ENCODE measurements around the gene GPR12. TPM values are rescaled to one million over a fixed set of nuclear protein-coding genes. Genes with fewer than 3 reads are reported as not detected.
A peak's percentile ranks its signal among the peaks of the same experiment; 100 is the strongest.
"Not testable (repeated sequence)": the region's sequence is repeated elsewhere in the genome, so short reads cannot be mapped to it uniquely, and the experiment has no call there.

GPR12 gene
- total RNA-seq, 1 donor from 2014 or later = not detected

DNA sequence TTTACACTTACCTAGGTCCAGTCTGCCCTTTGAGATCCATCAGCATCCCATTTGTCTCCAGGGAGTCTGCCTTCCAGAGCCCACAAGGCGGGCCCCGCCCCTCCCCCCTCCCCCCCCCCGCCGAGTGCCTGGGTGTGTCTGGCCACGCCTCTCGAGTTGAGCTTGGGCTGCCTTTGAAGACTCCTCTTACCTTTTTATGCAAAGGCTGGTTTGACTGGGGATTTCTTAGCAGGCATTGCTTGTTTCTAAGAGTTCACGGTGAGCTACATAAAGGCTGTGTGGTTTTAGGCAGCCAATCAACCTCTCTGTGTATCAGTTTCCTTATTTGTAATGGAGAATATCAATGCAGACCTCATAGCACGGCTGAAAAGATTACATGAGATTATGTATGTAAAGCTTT, 11.3 kb downstream of the GPR12 start:
- DNase-seq (ENCODE audit: low read depth) = no peak

DNA sequence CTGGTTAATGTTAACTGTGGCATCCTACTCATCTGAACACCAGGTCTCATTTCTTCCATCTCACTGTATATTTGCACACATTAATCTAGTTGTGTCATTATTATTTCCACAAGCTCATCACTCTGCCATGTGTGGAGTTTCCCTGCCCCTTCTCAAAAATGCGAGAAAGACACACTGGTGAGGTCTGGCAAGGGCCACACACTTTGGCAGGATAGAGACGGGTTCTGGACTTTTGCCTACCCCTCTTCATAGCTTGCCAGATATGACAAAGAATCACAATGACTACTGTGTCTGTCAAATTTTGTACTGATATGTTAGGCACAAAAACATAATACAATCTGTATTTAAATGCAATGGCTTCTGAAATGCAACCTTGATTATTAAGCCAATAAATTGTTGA, 12.9 kb downstream of the GPR12 start:
- no peak for DNase-seq (ENCODE audit: low read depth)

DNA sequence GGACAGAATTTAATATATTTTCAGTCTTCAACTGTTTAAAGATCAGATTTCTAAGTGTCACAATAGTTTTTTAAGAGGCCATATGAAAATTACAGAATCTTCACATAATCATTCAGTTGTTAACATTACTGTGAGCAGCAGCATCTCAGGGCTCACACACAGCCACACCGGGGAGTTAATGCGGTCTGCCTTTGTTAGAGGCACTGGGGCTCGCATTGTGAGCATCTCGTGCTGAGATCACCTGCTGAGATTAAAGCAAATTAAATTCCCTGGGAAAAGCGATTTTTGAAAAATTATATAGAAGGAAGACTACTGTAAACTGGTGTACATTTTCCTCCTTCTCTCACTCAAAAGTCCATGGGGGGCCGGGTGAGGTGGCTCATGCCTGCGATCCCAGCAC, 16.6 kb downstream of the GPR12 start:
- DNase-seq (ENCODE audit: low read depth) = no peak

DNA sequence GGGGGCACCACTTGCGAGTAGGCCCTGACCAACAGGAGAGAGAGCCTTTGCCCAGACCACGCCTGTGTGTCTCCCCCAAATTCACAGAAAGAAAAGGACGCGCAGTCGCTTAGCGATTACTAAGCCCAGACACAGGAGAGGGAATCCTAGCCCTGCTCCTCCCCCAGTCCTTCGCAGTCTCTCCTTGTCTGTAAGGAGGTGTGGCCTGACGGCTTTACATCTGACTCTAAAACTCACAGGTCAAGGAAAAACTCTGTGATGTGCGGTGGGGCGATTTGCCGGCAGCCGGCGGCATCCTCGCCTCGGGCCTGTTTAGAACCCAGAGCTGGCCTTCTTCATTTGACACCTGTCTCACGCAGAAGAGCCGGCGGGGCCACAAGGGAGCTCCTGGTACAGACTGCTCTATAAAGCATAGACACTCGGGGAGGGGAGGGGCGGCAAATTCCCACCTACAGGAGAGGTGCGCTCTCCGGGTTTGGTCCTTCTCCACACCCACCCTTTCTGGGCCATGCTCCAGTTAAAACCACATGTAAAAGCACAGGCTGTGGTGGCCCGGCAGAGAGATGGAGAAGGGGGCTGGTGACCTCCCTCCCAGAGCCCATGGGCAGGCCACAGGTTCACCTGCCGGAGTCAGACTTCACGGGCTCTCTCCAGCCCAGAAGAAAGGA, 17.8 kb downstream of the GPR12 start:
- DNase-seq (ENCODE audit: low read depth) = no peak

DNA sequence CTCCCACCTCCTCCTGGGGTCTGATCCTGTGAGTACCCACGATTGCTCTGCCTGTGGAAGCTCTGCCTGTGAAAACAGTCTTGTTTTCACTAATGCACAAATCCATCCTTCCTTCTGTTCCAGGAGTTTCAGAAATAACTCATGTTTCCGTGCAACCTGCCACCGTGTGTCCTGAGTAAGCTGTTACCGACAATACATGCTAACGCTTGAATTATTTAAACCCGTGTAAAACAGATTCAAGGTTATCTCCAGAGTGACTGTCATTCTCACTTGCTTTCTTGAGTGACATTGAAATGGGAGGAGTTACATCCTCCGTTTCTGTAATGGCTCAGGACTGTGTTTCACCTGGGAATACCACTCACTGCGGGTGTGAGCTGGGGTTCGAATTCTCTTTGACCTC, 24.9 kb downstream of the GPR12 start:
- DNase-seq (ENCODE audit: low read depth) = no peak

DNA sequence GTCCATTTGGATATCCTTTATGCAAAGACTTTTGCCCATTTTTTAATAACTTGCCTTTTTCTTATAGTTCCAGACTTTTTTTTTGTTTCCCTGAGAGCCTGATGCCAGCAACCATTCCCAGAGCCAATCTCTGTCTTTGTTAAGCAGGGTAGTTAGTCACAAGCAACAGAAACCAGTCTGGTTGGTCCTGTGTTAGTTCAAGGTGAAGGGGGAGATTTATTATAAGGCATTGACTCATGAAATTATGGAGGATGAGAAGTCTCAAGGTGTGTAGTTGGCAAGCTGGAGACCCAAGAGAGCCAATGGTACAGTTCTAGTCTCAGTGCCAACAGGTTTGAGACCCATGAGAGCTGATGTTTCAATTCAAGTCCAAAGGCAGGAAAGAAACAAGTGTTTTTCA, 33.0 kb downstream of the GPR12 start:
- no peak for DNase-seq (ENCODE audit: low read depth)

DNA sequence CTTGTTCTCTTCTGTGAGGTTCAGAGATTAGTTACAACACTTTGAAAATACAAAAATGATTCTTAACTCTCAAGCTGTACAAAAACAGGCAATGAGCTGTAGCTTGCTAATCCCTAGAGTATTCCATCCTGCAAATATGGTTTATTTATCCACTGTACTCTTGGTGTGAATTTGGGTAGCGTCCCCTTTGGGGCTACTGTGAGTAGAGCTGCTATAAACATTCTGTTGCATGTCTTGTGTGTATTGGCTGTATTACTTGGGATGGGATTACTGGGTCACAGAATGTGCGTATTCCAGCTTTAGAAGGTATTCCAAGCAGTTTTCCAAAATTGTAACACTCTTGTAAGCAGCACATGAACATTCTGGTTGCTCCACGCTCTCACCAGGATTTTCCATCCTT, 33.5 kb downstream of the GPR12 start:
- no peak for DNase-seq (ENCODE audit: low read depth)

DNA sequence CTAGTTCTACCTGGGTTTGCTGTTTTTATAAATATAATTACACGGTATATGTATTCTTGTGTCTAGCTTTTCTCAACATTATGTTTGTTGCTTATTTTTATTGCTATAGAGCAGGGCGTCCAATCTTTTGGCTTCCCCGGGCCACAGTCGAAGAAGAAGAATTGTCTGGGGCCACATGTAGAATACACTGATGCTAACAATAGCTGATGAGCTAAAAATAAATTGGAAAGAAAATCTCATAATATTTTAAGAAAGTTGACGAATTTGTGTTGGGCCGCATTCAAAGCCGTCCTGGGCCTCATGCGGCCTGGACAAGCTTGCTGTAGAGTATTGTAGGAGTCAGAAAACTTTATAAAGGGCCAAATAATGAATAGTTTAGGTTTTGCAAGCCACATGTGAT, 33.9 kb downstream of the GPR12 start:
- DNase-seq (ENCODE audit: low read depth) = no peak

DNA sequence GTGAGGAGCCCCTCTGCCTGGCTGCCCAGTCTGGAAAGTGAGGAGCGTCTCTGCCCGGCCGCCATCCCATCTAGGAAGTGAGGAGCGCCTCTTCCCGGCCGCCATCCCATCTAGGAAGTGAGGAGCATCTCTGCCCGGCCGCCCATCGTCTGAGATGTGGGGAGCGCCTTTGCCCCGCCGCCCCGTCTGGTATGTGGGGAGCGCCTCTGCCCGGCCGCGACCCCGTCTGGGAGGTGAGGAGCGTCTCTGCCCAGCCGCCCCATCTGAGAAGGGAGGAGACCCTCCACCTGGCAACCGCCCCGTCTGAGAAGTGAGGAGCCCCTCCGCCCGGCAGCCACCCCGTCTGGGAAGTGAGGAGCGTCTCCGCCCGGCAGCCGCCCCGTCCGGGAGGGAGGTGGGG, 37.0 kb downstream of the GPR12 start:
- not testable (repeated sequence) for DNase-seq (ENCODE audit: low read depth)

DNA sequence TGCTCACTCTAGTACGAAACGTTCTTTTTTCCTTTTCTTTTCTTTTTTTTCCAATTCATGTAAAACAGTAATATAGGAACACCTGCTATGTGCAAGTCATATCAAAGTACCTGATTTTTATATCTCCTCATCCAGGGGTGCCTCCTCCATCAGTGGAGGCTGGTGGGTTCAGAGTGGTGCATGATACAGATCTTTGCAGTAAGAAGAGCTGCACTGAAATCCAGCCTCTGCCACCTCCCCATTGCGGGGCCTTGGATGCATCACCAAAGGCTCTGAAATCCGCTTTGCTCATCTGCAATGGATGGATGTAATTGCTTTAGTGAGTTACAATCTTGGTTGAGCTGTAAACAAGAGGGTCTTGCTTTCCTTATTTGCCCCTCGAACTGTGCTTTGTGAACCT, 38.3 kb downstream of the GPR12 start:
- DNase-seq (ENCODE audit: low read depth) = no peak

DNA sequence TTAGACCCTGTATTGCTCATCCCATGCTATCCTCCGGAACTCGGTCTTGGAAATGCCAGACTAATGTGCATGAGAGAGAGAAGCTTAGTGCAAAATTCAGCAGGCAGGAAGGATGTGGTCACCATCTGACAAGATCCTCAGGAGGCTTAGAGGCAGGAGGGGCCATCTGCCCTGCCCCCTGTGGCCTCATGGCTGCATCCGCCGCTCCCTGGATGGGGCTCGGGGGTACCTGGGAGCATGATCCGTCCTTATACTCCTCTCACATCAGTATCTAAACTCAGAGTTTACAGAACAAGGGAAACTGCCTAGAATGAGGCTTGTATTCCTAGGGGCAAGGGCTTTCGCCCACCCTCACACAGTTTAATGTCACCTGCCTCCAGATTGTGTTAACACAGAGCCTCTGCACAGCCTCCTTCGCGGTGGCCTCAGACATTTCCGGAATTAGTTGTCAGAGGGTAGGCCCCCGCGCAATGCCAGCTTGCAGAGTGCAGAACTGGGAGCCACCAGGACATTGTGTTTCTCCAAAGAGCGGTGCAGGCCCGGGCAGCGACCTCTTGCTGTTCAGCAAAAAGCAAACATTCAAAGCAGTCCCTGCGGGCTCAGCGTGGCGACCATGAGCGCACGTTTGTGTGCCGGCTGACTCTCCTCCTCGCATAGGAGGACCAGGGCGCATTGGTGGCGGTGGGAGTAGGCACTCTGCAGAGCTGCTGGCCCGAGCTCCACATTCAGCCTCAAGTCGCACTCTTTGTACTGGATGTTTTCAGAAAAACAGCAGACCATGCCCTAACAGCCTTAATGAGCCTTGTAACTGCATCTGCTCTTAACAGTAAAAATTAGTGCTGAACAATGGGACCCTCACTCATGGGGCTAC, 39.1 kb downstream of the GPR12 start:
- DNase-seq (ENCODE audit: low read depth) = no peak

DNA sequence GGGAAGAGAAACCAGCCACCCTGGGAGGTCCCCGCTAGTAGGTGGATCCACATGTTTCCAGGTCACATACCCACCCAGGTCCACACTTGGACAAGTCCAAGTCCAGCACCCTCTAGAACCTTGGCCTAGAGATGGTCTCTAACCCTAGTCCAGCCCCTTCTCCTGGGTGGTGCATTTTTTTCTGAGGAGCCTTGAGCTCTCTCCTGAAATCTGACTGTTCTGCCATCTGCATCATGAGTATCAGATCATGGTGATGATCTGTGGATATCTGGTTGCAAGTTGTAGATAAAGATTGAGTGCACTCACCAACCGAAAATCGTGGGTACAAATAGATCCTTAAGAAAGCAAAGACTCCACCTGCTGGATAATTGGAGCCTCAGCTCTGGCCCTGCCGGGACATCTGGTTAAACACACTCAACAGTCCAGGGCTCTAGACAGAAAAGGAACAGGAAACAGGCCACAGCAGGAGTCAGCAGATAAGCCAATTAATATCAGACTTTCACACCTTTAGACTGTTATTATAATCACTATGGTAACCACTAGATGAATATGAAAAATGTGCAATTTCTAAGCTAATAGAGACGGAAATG, 41.1 kb downstream of the GPR12 start:
- DNase-seq (ENCODE audit: low read depth) = peak; percentile 7

DNA sequence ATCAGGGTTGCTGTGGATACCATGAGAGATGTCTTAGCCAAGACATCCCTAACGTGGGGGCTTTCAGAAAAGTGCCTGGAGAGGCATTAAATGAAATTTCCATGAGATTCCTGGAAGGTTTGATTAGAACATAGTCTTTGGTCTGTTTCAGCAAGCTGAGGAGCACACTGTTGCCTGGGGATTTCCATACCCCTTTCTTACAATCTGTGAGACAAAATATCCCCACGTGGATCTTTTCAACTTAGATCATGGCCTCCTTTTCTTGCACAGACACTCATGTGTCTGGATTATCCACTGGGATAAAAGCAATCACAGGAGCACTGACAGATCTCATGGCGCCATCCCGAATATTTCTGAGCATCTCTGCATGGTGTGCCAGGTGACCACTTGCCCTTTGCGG, 41.7 kb downstream of the GPR12 start:
- no peak for DNase-seq (ENCODE audit: low read depth)

DNA sequence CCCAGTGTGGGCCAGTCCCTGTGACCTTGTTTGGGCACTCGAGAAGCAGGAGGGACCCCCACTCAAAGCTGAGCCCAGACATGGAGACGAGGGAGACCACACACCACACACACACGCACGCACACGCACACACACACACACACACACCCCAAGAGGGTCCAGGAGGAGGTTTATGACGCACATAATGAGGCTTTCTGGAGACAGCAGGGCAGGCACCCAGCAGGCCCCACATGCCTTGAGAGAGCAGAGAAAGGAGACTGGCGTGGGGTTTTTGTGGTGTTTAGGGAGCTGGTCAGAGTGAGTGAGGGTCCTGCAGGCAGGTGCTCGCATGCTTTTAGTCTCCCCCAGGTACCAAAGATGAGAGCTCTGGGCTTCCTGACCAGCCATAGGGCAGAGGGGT, 42.4 kb downstream of the GPR12 start:
- no peak for DNase-seq (ENCODE audit: low read depth)

DNA sequence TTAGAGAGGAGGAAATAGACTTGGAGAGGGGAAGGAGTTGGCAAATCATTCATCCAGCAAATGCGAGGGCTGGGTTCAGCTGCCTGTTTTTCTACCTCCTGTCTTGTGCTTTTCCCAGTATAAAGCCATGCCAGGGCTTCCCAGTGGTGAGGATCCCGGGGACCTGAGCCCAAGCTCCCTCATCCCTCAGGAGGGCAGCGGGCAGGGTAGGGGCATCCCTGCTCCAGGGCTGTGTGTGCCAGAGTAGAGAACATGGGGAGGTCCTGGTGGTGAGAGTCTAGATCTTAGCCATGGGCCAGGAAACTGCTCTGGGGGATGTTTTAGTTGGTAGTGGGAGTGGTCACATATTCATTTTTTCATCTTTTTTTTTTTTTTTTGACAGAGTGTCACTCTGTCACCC, 43.6 kb downstream of the GPR12 start:
- no peak for DNase-seq (ENCODE audit: low read depth)

DNA sequence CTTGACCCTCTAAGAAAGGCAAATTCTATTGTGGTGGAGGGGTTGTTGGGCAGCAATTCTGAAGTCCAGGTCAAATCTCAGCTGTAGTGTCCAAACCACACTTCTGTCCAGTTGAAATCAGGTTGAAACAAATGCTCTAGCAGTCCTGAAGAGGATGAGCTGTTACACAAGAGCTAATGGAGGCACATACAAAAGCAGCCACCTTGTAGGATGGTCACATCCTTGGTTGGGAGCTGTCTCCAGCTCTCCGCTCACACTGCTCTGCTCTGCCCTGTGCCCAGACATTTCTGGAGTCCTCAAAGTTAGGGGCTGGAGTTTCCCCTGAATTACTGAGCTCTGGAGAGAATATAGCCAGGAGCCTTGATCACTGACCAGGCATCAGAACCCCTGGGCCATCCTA, 47.2 kb downstream of the GPR12 start:
- no peak for DNase-seq (ENCODE audit: low read depth)

DNA sequence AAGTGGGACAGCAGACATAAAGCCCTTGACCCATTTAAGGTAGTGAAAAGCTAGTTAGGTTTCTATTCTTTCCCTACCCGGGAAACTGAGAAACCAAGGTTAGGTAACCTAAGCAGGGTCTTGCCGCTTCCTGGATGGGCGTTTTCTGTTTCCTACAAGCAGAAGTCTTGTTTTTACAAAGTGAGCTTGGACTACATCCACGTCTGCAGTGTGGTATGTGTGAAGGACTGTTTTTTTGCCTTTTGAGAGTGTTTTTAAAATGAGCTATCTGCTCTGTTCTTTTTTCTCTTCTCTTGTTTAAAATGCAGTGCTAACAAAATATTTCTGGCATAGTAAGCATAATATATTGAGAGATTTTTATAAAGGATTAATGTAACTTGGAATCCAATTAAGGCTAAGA, 49.4 kb downstream of the GPR12 start:
- no peak for DNase-seq (ENCODE audit: low read depth)

DNA sequence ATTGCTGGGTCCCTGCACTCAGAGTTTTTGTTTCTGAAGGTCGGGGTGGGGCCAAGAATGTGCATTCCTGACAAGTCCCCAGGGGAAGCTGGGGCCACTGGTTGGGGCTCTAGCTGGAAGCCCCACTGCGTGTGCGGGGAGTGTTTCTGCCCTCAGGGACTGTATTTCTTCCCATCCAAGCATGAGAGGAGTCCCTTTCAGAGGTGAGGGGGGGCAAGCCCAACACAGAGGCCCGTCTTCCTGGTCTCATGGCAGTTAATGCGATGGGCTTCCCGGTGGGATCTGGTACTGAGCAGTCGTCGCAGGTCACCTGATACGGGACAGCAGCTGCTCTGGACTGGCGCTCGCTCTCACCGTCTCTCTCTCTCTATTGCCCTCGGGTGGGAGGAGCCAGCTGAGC, 50.4 kb downstream of the GPR12 start:
- DNase-seq (ENCODE audit: low read depth) = peak; percentile 19

DNA sequence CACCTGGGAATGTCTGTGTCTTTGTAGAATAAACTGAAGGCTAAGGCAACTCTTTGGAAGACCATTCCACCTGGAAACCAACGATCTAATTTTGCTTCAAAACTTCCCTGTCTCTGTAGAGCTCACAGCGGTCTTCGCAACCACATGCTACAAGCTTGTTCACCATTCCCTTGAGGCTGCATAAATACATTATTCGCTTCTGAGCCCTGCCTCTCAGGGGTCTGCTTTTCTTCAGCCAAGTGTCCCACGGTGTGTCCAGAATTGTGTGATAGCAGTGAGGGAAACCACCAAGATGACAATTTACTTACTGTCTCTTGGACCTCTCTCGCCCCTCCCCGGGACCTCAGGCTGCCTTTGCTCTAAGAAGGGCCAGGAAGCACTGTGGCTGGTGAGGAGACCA, 51.1 kb downstream of the GPR12 start:
- DNase-seq (ENCODE audit: low read depth) = no peak

DNA sequence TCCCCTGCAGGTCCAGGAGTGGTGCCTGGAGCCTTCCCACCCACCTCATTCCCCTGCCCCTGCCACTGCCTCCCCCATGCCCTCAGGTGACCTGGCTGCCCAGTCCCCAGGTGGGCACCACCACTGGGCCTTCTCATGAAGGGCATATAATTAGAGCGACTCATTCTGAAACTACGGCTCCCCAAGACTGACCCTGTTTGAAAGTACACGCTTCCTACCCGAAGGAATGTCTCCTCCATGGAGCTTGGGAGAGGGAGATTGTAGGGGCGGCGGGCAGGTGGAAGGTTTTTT, 52.6 kb downstream of the GPR12 start:
- DNase-seq (ENCODE audit: low read depth) = no peak

DNA sequence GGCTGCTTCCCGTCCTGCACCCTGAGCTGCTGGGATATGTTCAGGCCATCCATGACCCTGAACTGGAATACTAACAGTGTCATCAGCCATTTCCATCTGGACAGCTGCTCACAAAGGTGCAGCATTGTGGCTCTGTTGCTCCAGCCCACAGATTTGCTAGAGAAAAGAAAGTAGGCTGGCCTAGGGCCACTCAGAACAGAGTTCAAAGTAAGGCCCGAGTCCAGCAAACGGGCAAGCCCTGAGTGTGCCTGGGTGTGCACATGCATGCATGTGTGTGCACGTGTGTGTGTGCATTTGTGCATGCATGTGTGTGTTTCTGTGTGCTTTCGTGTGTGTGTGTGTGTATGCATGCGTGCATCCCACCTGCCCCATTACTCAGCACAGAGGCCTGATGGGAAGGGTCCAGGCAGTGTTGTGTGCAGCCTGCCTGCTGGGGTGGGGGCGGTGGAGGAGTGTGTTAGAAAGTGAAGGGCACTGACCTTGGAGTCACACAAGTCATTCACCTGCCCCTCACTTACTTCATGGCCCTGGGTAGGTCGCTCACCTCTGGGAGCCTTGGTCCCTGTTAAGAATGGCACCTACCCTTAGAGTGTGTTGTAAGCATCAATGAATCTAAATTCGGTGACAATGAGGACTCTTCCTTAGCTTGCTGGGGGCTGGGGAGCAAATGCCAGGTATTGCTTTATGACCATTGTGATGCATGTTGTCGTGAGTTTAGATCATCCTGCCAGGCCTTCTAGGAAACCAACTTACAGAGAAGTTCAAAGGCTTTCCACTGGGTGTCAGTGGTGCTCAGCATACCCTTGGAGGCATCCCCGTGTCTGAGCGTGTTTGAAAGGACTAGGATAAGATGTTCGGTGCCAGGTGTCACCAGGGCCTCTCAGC, 53.2 kb downstream of the GPR12 start:
- DNase-seq (ENCODE audit: low read depth) = peak; percentile 64

DNA sequence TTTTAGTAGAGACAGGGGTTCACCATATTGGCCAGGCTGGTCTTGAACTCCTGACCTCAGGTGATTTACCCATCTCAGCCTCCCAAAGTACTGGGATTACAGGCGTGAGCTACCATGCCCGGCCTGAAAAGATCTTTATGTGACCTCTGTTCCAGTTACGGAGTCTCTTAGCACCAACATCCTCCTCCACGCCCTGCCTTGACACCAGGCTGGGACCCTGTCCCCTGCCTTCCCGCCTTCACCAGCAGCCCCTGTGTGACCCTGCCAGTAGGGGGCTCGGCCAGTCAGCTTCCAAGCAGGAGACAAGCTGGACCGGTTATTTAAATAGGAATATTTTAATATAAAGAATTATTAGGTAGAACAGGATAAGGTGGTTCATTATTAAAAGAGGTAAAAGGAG, 54.2 kb downstream of the GPR12 start:
- no peak for DNase-seq (ENCODE audit: low read depth)
